Trophoblast cell (in vitro differentiated cells and primary cell): ENCODE data around the gene RPTOR.
"Not testable (repeated sequence)": the region's sequence is repeated elsewhere in the genome, so short reads cannot be mapped to it uniquely, and the experiment has no call there.

ENCODE experiments used
- DNase-seq, 2 donors: peaks; one replicate each; pipeline ENCODE4 v3.0.0-alpha.2; 2016
- H2AFZ ChIP-seq: 2 replicates; pipeline ENCODE4 v1.6.1; 2013; ENCODE audit warnings: low read length, moderate library complexity, mild to moderate bottlenecking; ENCODE audit not compliant: insufficient read depth, poor library complexity
- H2AK5ac ChIP-seq: 2 replicates; pipeline ENCODE4 v1.6.1; 2013; ENCODE audit warnings: mild to moderate bottlenecking, low read length
- H2BK120ac ChIP-seq: 2 replicates; pipeline ENCODE4 v1.6.1; 2013; ENCODE audit warnings: low read length, mild to moderate bottlenecking, moderate library complexity; ENCODE audit not compliant: insufficient read depth, poor library complexity
- H2BK12ac ChIP-seq: 2 replicates; pipeline ENCODE4 v1.6.1; 2013; ENCODE audit warnings: mild to moderate bottlenecking, low read length, moderate library complexity
- H2BK5ac ChIP-seq: 2 replicates; pipeline ENCODE4 v1.6.1; 2013; ENCODE audit warnings: low read length, low read depth, moderate library complexity, mild to moderate bottlenecking; ENCODE audit not compliant: poor library complexity
- H3K14ac ChIP-seq: 2 replicates; pipeline ENCODE4 v1.6.1; 2013; ENCODE audit warnings: mild to moderate bottlenecking, low read length
- H3K18ac ChIP-seq: 2 replicates; pipeline ENCODE4 v1.6.1; 2013; ENCODE audit warnings: mild to moderate bottlenecking, low read length
- H3K23ac ChIP-seq: 2 replicates; pipeline ENCODE4 v1.6.1; 2013; ENCODE audit warnings: low read length
- H3K27ac ChIP-seq: 2 replicates; pipeline ENCODE4 v1.5.1; 2013; ENCODE audit warnings: low read depth, mild to moderate bottlenecking, inconsistent platforms, low read length, moderate library complexity
- H3K27me3 ChIP-seq: 2 replicates; pipeline ENCODE4 v1.6.1; 2013; ENCODE audit warnings: inconsistent platforms, mild to moderate bottlenecking, low read length, moderate library complexity; ENCODE audit not compliant: insufficient read depth
- H3K36me3 ChIP-seq, 2 experiments: 1 replicate in 1 of 2; 2 replicates in 1 of 2; pipeline ENCODE4 v1.6.1; 2013; ENCODE audit warnings: low read length in 2 of 2, mild to moderate bottlenecking in 2 of 2, moderate library complexity in 1 of 2; ENCODE audit not compliant: insufficient read depth in 2 of 2, control insufficient read depth in 1 of 2
- H3K4ac ChIP-seq: 2 replicates; pipeline ENCODE4 v1.6.1; 2013; ENCODE audit warnings: low read depth, mild to moderate bottlenecking, low read length, moderate library complexity
- H3K4me1 ChIP-seq, 2 experiments: 1 replicate in 1 of 2; 2 replicates in 1 of 2; pipeline ENCODE4 v1.6.1; 2013; ENCODE audit warnings: low read length in 2 of 2, mild to moderate bottlenecking in 2 of 2, moderate library complexity in 1 of 2; ENCODE audit not compliant: insufficient read depth in 2 of 2, control insufficient read depth in 1 of 2
- H3K4me2 ChIP-seq: 2 replicates; pipeline ENCODE4 v1.6.1; 2013; ENCODE audit warnings: inconsistent platforms, mild to moderate bottlenecking, low read length, moderate library complexity
- H3K4me3 ChIP-seq: 2 replicates; pipeline ENCODE4 v1.5.1; 2013; ENCODE audit warnings: mild to moderate bottlenecking, low read depth, low read length, inconsistent platforms
- H3K79me1 ChIP-seq: one replicate; pipeline ENCODE4 v1.6.1; 2013; ENCODE audit warnings: low read length
- H3K79me2 ChIP-seq: 2 replicates; pipeline ENCODE4 v1.6.1; 2013; ENCODE audit warnings: low read length, mild to moderate bottlenecking; ENCODE audit not compliant: control insufficient read depth, insufficient read depth, poor library complexity
- H3K9ac ChIP-seq: 2 replicates; pipeline ENCODE4 v1.6.1; 2013; ENCODE audit warnings: mild to moderate bottlenecking, low read length
- H3K9me3 ChIP-seq: 2 replicates; pipeline ENCODE4 v1.6.1; 2013; ENCODE audit warnings: low read depth, mild to moderate bottlenecking, control low read depth, inconsistent platforms, low read length; ENCODE audit not compliant: insufficient read depth
- H4K12ac ChIP-seq: 2 replicates; pipeline ENCODE4 v1.6.1; 2013; ENCODE audit warnings: low read depth, mild to moderate bottlenecking, low read length, moderate library complexity
- H4K8ac ChIP-seq: 2 replicates; pipeline ENCODE4 v1.6.1; 2013; ENCODE audit warnings: low read depth, mild to moderate bottlenecking, low read length, moderate library complexity
- H4K91ac ChIP-seq: one replicate; pipeline ENCODE4 v1.6.1; 2013; ENCODE audit warnings: low read depth, mild to moderate bottlenecking, low read length, moderate library complexity
- WGBS: extraction: QIAGEN DNeasy Blood & Tissue Kit; methylation state at CpG from one replicate; pipeline ENCODE4 v1.1.7; 2013; ENCODE audit warnings: missing lambda C conversion rate; ENCODE audit not compliant: insufficient read length, insufficient coverage; ENCODE audit errors: extremely low coverage; 5-methylcytosine and 5-hydroxymethylcytosine counted together

Gene RPTOR

GRCh38 chr17:80762076-80762475 lies 217.4 kb downstream of the RPTOR start:
- no CpG with 5 or more reads among the region's 11 CpGs for WGBS
- Histone ChIP-seq H3K4me1 (peaks cover 24 to 29% of the 10 kb centered on the region in 2 experiments), H3K23ac (no peak overlapping the region), H3K9me3 (no peaks in the 10 kb centered on the region), H2BK120ac (peak overlapping the region; percentile 100), H3K79me1 (peaks cover 18% of the 10 kb centered on the region), H3K4me3 (no peak overlapping the region), H3K27me3 (no peaks in the 10 kb centered on the region), H3K14ac (peak overlapping the region; percentile 99), H3K18ac (peak overlapping the region; percentile 93), H3K27ac (peak overlapping the region; percentile 80), H3K4ac (peak overlapping the region; percentile 77), H2BK12ac (peak overlapping the region; percentile 100), H3K4me2 (no peak overlapping the region), H2BK5ac (peak overlapping the region; percentile 95), H3K36me3 (no peaks in the 10 kb centered on the region), H4K91ac (peak overlapping the region; percentile 98), H4K12ac (peak overlapping the region; percentile 69), H3K9ac (no peak overlapping the region), H2AK5ac (peak overlapping the region; percentile 100), H2AFZ (peak overlapping the region; percentile 83), H3K79me2 (peaks cover 4% of the 10 kb centered on the region), H4K8ac (peak overlapping the region; percentile 89)
- no peak for DNase-seq

- no CpG with 5 or more reads among the region's 15 CpGs for WGBS
- no peak overlapping the region for H3K4ac ChIP-seq
Measured at GRCh38 chr17:80763293-80763867, 218.7 kb downstream of the RPTOR start.

GRCh38 chr17:80764627-80765145 lies 220.0 kb downstream of the RPTOR start:
- H3K36me3 ChIP-seq, H2BK120ac ChIP-seq, H3K9ac ChIP-seq, H4K8ac ChIP-seq, H3K18ac ChIP-seq, H3K27ac ChIP-seq, H4K91ac ChIP-seq, H3K23ac ChIP-seq, H3K4me2 ChIP-seq, H2AFZ ChIP-seq, H3K14ac ChIP-seq, H4K12ac ChIP-seq, H3K4ac ChIP-seq, H3K79me2 ChIP-seq, H3K9me3 ChIP-seq, H2BK5ac ChIP-seq, H2AK5ac ChIP-seq, DNase-seq, H3K27me3 ChIP-seq, H2BK12ac ChIP-seq, H3K4me3 ChIP-seq: not testable (repeated sequence)
- peaks cover 19 to 22% of the 10 kb centered on the region in 2 experiments for H3K4me1 ChIP-seq
- H3K79me1 ChIP-seq: peaks cover 12% of the 10 kb centered on the region
- no CpG with 5 or more reads among the region's 5 CpGs for WGBS

More at GRCh38 chr17:80763293-80763867, 218.7 kb downstream of the RPTOR start:
- Histone ChIP-seq H4K91ac (peak overlapping the region; percentile 47), H4K12ac (no peak overlapping the region), H2BK120ac (no peak overlapping the region), H3K4me1 (peaks cover 24 to 29% of the 10 kb centered on the region in 2 experiments), H3K4me3 (no peak overlapping the region), H3K14ac (no peak overlapping the region), H3K36me3 (no peaks in the 10 kb centered on the region), H2AFZ (no peak overlapping the region), H2BK5ac (no peak overlapping the region), H4K8ac (no peak overlapping the region), H3K4me2 (no peak overlapping the region), H3K79me1 (peaks cover 18% of the 10 kb centered on the region), H3K23ac (no peak overlapping the region), H3K9me3 (no peaks in the 10 kb centered on the region), H2BK12ac (peak overlapping the region; percentile 97), H3K27me3 (no peaks in the 10 kb centered on the region), H3K18ac (no peak overlapping the region), H3K9ac (no peak overlapping the region), H2AK5ac (peak overlapping the region; percentile 13), H3K27ac (no peak overlapping the region), H3K79me2 (peaks cover 4% of the 10 kb centered on the region)
- DNase-seq: no peak

- H4K91ac ChIP-seq: peak overlapping the region; percentile 16
- no peak for DNase-seq
- H3K79me1 ChIP-seq: peaks cover 12% of the 10 kb centered on the region
Measured at GRCh38 chr17:80765241-80765961, 220.8 kb downstream of the RPTOR start.

More at GRCh38 chr17:80765241-80765961, 220.8 kb downstream of the RPTOR start:
- peak overlapping the region; percentile 23 for H3K27ac ChIP-seq
- H3K9ac ChIP-seq: no peak overlapping the region
- H3K79me2 ChIP-seq: peaks cover 4% of the 10 kb centered on the region
- H3K9me3 ChIP-seq: peaks cover 4% of the 10 kb centered on the region
- no peak overlapping the region for H2AK5ac ChIP-seq
- no peak overlapping the region for H3K4me3 ChIP-seq
- H3K4me1 ChIP-seq: peaks cover 21 to 23% of the 10 kb centered on the region in 2 experiments
- H3K18ac ChIP-seq: peak overlapping the region; percentile 62
- H4K12ac ChIP-seq: no peak overlapping the region
- no peaks in the 10 kb centered on the region for H3K36me3 ChIP-seq
- H2BK5ac ChIP-seq: peak overlapping the region; percentile 23
- H3K4me2 ChIP-seq: no peak overlapping the region
- H3K27me3 ChIP-seq: no peaks in the 10 kb centered on the region
- peak overlapping the region; percentile 39 for H4K8ac ChIP-seq
- H2BK120ac ChIP-seq: peak overlapping the region; percentile 36
- H3K4ac ChIP-seq: no peak overlapping the region
- WGBS: no CpG with 5 or more reads among the region's 18 CpGs
- H2AFZ ChIP-seq: no peak overlapping the region
- no peak overlapping the region for H3K23ac ChIP-seq
- H3K14ac ChIP-seq: peak overlapping the region; percentile 2
- H2BK12ac ChIP-seq: peak overlapping the region; percentile 4
